Upper lobe of left lung (tissue), 4 donors: Measurements from ENCODE around the gene BNC2.

Experiments
- EP300 ChIP-seq, 4 donors: sonication (generic); formaldehyde crosslinking; IDR thresholded peaks; one replicate each; pipeline ENCODE4 v1.5.1; 2017; ENCODE audit warnings: antibody characterized with exemption in 4 of 4, control low read depth in 2 of 4
- POLR2A ChIP-seq, 4 donors: fragments of 450-650 bp; IDR thresholded peaks; one replicate each; pipeline ENCODE4 v1.5.1; 2016 to 2017; ENCODE audit warnings: antibody characterized with exemption in 4 of 4, mild to moderate bottlenecking in 2 of 4
- POLR2AphosphoS5 ChIP-seq, 2 donors: sonication (generic); formaldehyde crosslinking; IDR thresholded peaks; one replicate each; pipeline ENCODE4 v1.5.1; 2017; ENCODE audit warnings: antibody characterized with exemption in 2 of 2
- TF ChIP-seq, protein P1 (sequence below), 6 experiments: fragments of 450-650 bp in 4 of 6; fragments of 200-600 bp in 2 of 6; sonication (generic) in 2 of 6; IDR thresholded peaks; one replicate each; pipeline ENCODE4 v1.5.1; 2016 to 2019; ENCODE audit warnings: antibody characterized with exemption in 6 of 6

DNA sequence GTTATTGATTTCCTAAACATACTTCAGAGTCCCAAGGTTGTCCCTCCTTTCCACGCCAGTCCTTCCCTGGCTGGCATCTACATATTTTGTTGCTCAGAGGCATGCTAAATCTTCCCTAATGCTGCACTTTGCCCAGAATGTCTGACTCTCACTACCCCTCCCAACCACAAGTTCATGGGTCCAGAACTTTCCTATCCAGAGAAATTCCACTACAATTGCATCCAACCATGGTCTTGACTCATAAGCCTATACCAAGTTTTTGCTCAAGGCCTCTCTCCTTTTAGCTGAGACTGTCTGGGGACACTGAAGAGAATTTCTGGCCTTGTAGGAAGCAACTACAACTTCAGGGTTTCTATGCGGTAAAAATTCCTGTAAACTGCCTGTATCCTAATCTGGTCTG, 206.3 kb downstream of the BNC2 start:
- TF ChIP-seq, protein P1, sequence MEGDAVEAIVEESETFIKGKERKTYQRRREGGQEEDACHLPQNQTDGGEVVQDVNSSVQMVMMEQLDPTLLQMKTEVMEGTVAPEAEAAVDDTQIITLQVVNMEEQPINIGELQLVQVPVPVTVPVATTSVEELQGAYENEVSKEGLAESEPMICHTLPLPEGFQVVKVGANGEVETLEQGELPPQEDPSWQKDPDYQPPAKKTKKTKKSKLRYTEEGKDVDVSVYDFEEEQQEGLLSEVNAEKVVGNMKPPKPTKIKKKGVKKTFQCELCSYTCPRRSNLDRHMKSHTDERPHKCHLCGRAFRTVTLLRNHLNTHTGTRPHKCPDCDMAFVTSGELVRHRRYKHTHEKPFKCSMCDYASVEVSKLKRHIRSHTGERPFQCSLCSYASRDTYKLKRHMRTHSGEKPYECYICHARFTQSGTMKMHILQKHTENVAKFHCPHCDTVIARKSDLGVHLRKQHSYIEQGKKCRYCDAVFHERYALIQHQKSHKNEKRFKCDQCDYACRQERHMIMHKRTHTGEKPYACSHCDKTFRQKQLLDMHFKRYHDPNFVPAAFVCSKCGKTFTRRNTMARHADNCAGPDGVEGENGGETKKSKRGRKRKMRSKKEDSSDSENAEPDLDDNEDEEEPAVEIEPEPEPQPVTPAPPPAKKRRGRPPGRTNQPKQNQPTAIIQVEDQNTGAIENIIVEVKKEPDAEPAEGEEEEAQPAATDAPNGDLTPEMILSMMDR (IDR thresholded peaks at IDR 0.05): no peak
- TF ChIP-seq EP300 (IDR thresholded peaks at IDR 0.05): no peak
- no peak for TF ChIP-seq POLR2A (IDR thresholded peaks at IDR 0.05)
- no peak for TF ChIP-seq POLR2AphosphoS5 (IDR thresholded peaks at IDR 0.05)
